Caki2 (cell line): ENCODE measurements around the gene TNC. TPM values are rescaled to one million over a fixed set of nuclear protein-coding genes. Genes with fewer than 3 reads are reported as not detected.
A peak's percentile ranks its signal among the peaks of the same experiment; 100 is the strongest.

Source experiments
- DNase-seq: peaks from one replicate; pipeline ENCODE4 v3.0.0-alpha.2; 2015; ENCODE audit warnings: low read depth
- in situ Hi-C: cut with HindIII; loops from 2 replicates; pipeline ENCODE4 v1.10.0; 2016; ENCODE audit warnings: low sequenced_read_pairs, low pct_unique_long_range_greater_than_20kb, mixed read lengths
- total RNA-seq: library from RNA; depleted of rRNA; stranded (reverse); fragments of >200 nt; shearing (Covaris generic); gene quantifications from 2 replicates; pipeline ENCODE4 v1.2.3, GENCODE V29; 2014; ENCODE audit warnings: low replicate concordance; rRNA removed

TNC gene
- total RNA-seq, 1 experiment from 2014 or later: 3.3 TPM

DNA sequence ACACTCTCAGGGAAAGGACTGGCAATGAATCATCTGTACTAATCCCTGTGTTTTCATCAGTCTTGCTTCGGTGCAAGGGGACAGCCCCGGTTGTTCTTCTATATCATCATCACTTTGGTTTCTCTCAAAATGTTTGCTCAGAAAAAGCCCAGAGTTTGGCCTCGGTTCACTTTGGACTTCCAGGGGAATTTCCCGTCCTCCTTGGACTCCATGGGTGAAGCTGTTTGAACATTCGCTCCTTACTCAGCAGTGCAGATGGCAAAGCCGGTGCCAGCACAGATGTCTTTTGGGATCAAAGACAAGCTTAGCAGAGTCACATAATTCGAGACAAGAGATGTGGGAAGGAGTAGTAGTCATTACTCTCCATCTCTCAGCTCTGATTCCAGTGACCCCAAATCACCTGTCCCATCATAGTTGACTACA is 117.7 kb downstream of the TNC start:
- no peak for DNase-seq
- in situ Hi-C loops: no loop called here

DNA sequence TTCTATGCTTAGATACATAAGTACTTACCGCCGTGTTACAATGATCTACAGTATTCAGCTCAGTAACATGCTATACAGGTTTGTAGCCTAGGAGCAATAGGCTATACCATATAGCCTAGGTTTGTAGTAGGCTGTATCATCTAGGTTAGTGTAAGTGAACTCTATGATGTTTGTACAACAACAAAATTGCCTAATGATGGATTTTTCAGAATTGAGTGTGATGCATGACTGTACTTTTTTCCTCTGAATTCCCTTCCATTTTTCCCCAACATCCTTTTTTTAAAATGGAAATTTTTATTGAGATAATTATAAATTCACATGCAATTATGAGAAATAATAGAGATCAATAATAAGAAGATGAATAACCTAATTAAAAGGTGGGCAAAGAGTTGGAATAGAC is 119.6 kb downstream of the TNC start:
- in situ Hi-C loops: no loop called here

DNA sequence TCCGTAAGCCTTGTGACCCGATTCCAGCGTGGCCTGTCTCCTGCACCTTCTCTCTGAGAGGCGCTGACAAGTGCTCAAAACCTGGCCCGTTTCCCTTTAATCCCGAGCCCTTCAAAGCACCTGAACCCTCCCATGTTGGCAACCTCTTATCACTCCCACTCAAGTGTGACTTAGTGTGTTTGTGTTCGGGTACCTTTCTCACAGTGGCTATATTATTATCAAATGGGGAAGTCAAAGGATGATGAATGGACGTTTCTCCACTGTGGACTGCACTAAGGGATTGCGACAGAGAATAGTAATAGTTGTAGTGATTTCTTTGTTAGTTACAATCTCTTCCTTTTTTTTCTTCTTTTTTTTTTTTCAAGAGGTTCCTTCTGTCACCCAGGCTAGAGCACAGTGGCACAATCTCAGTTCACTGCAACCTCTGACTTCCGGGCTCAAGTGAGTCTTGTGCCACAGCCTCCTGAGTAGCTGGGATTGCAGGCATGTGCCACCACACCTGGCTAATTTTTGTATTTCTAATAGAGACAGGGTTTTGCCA is 122.2 kb downstream of the TNC start:
- no peak for DNase-seq
- in situ Hi-C loops: no loop called here

More for the DNA sequence above, 119.6 kb downstream of the TNC start:
- DNase-seq: no peak

DNA sequence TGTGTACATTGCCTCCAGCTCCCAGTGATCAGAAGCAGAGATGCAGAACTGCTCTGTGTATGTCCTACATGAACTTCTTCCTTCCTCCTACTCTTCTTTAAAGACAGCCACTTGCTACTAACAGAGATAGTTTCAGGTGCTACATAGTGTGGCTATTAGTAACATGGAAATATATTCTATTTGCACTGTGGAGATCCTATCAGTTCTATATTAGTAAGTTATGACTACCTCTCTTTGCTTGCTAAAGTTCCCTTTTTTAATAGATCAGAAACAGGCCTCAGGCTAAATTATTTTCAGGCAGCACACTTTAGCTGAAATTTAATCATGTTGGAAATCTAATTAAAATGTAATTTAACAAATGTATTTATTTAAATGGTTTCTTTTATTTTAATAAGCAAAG is 123.2 kb downstream of the TNC start:
- in situ Hi-C loops: no loop called here
- no peak for DNase-seq

DNA sequence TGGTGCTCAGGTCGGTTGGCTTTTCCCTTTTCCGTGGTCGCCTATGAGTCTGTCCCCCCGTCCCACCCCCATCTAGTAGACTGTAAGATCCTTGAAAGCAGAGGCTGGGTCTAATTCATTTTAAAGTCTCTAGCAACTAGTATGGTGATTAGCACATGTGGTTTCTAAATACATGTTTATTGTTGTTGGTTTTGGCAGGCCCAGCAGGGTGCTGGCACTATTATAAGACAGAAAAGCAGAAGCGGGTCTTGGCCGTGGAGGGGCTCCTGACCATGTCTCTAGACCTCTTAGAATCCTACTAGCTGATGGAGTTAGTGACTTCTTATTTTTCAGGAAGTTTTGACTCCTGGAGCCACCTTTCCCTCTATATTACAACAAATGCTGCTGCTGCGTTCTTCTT is 126.1 kb downstream of the TNC start:
- in situ Hi-C loops: no loop called here
- no peak for DNase-seq

DNA sequence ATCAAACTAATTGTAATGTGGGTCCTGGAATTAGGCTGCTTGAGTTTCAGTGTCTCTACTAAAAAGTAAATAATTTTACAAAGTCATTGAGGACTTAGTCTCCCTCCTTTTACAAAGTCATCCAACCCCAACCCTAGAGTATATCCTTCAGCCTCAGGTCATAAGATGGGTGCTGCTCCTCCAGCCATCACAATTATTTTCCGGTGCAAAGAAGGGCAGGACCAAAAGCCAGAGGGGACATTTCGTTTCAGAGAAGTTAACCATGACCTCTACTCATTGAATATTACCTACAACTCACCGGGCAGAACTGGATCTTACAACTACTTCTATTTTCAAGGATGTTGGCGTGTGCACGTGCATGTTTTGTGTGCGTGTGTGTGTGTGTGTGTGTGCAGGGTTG is 127.1 kb downstream of the TNC start:
- in situ Hi-C loops: no loop called here
- DNase-seq: no peak

DNA sequence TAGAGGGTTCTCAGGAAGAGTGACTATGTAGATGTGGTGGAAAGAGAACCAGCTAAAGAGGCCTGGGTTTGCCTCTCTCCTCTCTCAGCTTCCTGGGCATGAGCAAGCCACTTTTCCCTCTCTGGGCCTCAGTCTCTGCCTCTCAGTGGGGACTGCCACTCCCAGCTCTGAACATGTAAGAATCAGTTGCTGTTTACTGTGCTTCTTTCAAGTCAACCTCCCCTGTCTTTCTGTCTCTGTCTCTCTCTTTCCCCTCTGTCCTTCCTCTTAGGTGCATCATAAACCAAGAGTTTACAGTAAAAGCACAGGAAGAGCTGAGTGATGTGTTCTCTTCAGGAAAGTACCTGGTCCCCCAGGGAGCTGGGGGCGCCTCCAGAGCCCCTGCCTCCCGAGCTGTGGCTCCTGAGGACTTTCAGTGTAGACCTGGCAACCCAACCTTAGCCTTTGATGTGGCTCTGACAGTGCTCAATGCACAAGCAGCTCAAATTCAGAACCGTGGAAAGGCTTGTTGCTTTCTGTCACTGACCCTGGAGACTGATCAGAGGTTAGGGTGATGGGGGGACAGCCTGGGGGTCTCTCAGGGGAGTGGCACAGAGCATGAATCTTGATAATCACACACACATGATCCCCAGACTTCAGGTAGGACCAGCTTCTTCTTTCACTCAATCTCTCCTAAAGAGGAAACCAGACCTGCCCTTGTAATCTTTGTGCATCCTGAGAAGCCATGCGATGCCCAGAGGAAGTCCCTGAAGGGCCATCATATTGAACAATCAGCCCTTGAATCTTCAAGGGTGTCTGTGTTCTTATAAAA is 128.2 kb downstream of the TNC start:
- in situ Hi-C loops: no loop called here
- no peak for DNase-seq

DNA sequence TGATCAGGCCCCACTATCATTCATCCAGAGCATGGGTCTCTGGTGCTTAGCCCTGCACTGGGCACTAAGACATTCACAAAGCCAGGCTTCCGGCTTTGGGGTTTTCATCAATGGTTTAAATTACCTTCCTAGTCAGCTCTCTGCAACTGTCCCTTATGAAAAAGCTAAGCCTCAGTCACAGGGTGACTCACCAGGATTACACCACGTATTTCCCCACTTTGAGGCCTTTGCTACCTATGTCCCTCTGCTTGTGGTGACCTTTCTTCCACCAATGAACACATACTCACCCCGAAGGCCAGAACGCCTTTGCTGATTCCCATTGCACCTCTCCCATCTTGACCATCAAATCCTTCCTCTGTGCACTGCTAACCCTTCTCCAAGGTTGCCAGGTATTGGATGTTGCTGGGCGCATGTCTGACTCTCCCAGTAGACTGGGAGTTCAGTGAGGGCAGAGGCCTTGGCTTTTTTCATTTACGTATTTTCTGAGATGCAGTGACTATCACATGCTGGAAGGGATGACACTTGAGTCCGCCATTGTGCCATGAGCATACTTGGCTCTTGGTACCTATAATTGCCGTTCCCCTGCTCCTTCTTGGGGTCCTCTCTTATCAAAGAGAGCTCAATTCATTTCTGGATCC is 128.9 kb downstream of the TNC start:
- in situ Hi-C loops: no loop called here

DNA sequence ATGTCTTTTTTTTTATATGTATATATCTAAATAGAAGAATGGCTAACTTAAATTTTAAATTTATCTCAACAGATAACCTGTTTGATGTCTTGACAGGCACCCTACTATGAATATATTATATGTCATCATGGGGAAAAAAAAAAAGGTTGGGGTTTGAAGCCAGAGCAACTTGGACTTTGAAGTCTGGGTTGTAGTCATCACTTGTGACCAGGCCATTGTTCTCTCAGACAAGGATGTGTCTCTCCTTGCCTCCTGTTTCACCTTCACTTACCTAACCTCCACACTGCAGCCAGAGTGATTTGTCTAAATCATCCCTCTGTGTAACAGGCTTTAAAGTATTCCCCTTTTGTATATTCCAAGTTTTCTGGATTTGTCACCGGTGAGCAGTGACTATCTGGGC is 130.8 kb downstream of the TNC start:
- DNase-seq: no peak
- in situ Hi-C loops: no loop called here

More for the DNA sequence above, 128.9 kb downstream of the TNC start:
- DNase-seq: no peak

DNA sequence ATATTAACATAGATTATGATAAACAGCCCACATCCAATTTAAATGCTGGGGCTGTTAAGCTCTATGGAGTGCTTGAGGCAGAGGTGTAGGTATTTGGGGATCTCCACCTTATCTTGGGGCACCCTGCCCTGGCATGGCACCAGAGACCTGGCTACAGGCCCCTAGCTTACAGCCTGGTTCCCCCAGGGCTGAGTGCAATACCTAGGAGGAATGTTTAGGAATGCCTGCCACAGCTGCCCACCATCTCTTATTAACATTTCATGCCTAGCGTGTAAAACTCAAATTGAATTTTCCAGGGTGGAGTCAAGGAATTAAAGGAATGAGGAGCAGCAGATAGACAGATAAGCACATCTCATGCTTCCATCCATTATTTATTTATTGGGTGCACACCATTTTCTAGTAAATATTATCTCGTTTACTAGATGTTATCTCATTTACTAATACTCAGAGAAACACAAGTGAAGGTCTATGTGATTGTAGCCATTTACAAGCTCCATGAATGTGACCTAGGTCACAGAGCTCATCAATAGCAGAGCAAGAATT is 131.9 kb downstream of the TNC start:
- no peak for DNase-seq

DNA sequence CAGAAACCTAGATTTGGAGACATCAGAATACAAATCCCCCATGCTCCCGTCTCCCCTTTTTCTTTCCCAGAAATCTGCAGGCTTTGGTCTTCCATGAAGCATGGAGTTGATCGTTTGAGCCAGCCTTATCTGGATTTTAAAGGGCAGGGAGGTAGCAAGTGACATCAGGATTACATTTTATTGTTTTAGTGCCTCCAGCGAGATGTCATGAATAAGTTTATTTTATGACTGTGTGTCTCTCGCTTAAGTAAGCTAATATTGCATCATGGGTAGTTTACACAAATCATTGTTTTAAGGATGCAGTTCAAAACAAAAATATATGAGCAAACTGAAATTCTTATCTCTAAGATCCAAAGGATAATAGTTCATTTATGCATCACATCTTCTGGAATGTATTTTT is 136.9 kb downstream of the TNC start:
- in situ Hi-C loops: no loop called here
- peak; percentile 38 for DNase-seq

More for the DNA sequence above, 131.9 kb downstream of the TNC start:
- in situ Hi-C loops: no loop called here

DNA sequence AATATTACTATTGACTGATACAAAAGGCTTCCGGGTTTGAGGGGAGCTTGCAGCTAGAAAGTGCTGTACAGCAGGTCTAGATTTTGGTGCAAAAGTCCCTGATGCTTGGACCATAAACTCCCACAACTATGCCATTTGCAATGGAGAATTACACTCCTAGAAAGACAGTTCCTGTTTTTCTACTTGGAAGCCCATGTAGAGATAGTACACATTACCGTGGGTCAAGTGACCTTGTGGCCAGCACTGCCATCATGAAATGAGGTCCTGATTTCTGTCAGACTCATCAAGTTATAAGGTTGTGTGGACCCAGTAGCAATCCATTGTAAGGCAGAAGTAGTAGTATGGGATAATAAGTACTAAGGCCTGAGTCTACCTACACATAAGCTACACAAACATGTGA is 144.7 kb downstream of the TNC start:
- in situ Hi-C loops: no loop called here
- no peak for DNase-seq

DNA sequence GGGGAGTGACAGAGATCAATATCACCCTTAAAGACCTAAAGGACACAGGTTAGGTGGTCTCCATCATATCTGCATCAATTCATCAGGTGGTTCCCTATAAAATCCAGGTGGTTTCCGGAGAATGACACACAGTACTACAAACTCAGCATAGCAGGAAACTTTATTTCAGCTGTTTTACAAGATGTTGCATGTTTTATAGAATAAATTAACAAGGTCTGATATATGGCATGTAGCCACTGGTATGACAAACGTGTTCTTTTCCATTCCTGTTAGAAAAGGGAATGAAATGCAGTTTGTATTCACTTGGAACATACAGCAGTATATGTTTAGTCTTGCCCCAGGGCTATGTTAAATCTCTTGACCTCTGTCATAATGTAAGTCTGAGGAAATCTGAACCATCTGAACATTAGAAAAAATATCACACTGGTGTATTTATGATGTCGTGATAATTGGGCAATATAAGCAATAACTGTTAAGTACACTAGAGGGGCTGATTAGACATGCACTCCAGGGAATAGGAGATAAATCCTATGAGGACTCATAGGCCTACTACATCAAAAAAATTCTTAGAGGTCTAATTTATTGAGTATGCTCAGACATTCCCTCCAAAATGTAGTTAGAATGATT is 145.3 kb downstream of the TNC start:
- in situ Hi-C loops: no loop called here
- no peak for DNase-seq

Other genes starting within 250 kb of the TNC start
- not detected in 2 replicates for gene TNFSF8, start 187.6 kb downstream of the TNC start, total RNA-seq